ENCODE data around the gene C8A. TPM values are rescaled to one million over a fixed set of nuclear protein-coding genes. Genes with fewer than 3 reads are reported as not detected.

C8A gene
- total RNA-seq, 1 donor, result not detected

DNA sequence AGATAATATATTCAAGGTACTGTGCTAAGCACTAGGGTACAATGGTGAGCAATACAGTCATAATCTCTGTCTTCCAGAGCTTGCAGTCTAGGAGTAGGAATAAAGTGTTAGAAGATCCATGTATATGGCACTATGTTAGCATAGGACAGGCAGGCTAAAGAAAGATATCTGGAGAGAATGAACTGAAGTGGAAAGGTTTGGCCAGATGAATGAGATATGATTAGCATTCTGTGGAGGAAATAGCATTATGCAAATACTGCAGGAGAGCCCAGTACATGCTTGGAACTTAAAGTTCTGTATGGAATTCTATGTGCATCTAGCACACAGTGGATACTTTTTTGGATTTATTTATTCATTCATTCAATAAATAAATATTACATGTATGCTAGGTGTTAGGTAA lies 4.7 kb downstream of the C8A start:
- Histone ChIP-seq H2AFZ (ENCODE audit: low read length) (no peak overlapping the region), H3K27ac (ENCODE audit: low read depth, low read length) (no peak overlapping the region), H3K4me3 (ENCODE audit: insufficient read depth, low read length) (no peak overlapping the region), H3K4me1 (ENCODE audit: insufficient read depth, low read length) (no peaks in the 10 kb centered on the region), H3K4me2 (ENCODE audit: insufficient read depth, low read length) (no peak overlapping the region), H3K79me2 (ENCODE audit: insufficient read depth, low read length) (no peaks in the 10 kb centered on the region), H3K36me3 (ENCODE audit: insufficient read depth, low read length) (no peaks in the 10 kb centered on the region), H3K27me3 (ENCODE audit: insufficient read depth, low read length) (no peaks in the 10 kb centered on the region), H3K9me3 (ENCODE audit: low read depth, low read length) (no peaks in the 10 kb centered on the region), H4K20me1 (ENCODE audit: insufficient read depth, low read length) (no peaks in the 10 kb centered on the region)
- no peak for DNase-seq (ENCODE audit: insufficient read length, low spot score, missing footprints)
- TF ChIP-seq, protein P1, sequence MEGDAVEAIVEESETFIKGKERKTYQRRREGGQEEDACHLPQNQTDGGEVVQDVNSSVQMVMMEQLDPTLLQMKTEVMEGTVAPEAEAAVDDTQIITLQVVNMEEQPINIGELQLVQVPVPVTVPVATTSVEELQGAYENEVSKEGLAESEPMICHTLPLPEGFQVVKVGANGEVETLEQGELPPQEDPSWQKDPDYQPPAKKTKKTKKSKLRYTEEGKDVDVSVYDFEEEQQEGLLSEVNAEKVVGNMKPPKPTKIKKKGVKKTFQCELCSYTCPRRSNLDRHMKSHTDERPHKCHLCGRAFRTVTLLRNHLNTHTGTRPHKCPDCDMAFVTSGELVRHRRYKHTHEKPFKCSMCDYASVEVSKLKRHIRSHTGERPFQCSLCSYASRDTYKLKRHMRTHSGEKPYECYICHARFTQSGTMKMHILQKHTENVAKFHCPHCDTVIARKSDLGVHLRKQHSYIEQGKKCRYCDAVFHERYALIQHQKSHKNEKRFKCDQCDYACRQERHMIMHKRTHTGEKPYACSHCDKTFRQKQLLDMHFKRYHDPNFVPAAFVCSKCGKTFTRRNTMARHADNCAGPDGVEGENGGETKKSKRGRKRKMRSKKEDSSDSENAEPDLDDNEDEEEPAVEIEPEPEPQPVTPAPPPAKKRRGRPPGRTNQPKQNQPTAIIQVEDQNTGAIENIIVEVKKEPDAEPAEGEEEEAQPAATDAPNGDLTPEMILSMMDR (IDR thresholded peaks at IDR 0.05; ENCODE audit: extremely low read depth, low read depth, low read length), result no peak

DNA sequence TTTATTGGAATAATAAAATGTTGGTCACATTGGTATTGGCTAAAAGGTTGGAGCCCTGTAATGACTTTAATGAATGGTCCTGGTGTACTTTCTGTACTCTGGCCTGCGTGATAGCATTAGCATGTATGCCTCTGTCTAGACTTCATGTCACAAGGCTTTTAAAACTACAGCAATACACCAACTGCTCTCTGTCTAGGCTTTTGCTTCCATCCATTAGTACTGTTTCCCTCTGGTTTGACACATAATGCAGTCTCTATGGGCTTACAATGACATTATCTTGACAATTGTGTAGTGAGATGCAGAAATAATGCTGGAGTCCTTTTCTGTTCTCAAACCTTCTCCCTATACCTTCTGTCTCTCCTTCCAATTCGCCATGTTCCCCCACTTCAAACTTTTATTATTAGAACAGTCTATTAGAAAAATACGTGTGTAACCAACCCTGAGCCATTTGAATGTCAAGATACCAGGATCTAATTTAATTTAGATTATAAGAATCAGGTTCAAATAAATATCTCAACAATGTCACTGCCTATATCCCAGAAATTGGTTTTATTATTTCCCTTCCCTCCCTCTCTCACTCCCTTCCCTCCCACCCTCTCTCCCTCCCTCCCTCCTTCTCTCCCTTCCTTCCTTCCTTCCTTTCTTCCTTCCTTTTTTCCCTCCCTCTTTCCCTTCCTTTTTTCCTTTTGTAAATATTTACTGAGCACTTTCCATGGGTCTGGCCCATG lies 8.8 kb downstream of the C8A start:
- no peak for DNase-seq (ENCODE audit: insufficient read length, low spot score, missing footprints)
- no peaks in the 10 kb centered on the region for H3K79me2 ChIP-seq (ENCODE audit: insufficient read depth, low read length)
- no peaks in the 10 kb centered on the region for H3K9me3 ChIP-seq (ENCODE audit: low read depth, low read length)
- H3K36me3 ChIP-seq (ENCODE audit: insufficient read depth, low read length), result no peaks in the 10 kb centered on the region
- no peak overlapping the region for H2AFZ ChIP-seq (ENCODE audit: low read length)
- no peaks in the 10 kb centered on the region for H4K20me1 ChIP-seq (ENCODE audit: insufficient read depth, low read length)
- TF ChIP-seq, protein P1 (IDR thresholded peaks at IDR 0.05; ENCODE audit: extremely low read depth, low read depth, low read length), result no peak
- no peak overlapping the region for H3K27ac ChIP-seq (ENCODE audit: low read depth, low read length)
- peaks cover 15% of the 10 kb centered on the region for H3K4me1 ChIP-seq (ENCODE audit: insufficient read depth, low read length)
- no peak overlapping the region for H3K4me2 ChIP-seq (ENCODE audit: insufficient read depth, low read length)
- no peaks in the 10 kb centered on the region for H3K27me3 ChIP-seq (ENCODE audit: insufficient read depth, low read length)
- no peak overlapping the region for H3K4me3 ChIP-seq (ENCODE audit: insufficient read depth, low read length)

DNA sequence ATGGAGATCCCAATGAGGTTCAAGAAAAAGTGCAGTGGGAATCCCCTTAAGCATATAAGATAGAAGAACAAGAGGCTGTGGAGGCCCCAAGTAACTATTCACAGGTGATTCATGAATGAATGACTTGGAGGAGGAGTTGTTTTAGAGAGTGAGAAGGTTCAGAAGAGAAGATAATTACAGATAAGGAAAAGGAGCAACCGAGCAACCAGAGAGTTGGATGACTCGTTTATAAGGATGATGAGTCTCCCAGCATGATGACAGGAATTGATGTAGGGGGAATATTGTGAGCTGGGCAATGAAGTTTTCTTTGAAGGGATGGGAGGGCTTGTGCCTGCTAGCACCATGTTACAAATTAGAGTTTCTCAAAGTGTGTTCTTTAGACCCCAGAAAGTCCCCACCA lies 9.8 kb downstream of the C8A start:
- Histone ChIP-seq H3K79me2 (ENCODE audit: insufficient read depth, low read length) (no peaks in the 10 kb centered on the region), H3K4me1 (ENCODE audit: insufficient read depth, low read length) (peaks cover 15% of the 10 kb centered on the region), H3K36me3 (ENCODE audit: insufficient read depth, low read length) (no peaks in the 10 kb centered on the region), H3K4me3 (ENCODE audit: insufficient read depth, low read length) (no peak overlapping the region), H3K9me3 (ENCODE audit: low read depth, low read length) (no peaks in the 10 kb centered on the region), H3K27me3 (ENCODE audit: insufficient read depth, low read length) (no peaks in the 10 kb centered on the region), H4K20me1 (ENCODE audit: insufficient read depth, low read length) (no peaks in the 10 kb centered on the region), H2AFZ (ENCODE audit: low read length) (no peak overlapping the region), H3K27ac (ENCODE audit: low read depth, low read length) (no peak overlapping the region), H3K4me2 (ENCODE audit: insufficient read depth, low read length) (no peak overlapping the region)
- TF ChIP-seq, protein P1 (IDR thresholded peaks at IDR 0.05; ENCODE audit: extremely low read depth, low read depth, low read length), result no peak
- no peak for DNase-seq (ENCODE audit: insufficient read length, low spot score, missing footprints)

- no peaks in the 10 kb centered on the region for H3K9me3 ChIP-seq (ENCODE audit: low read depth, low read length)
- peak overlapping the region; percentile 36 for H3K4me3 ChIP-seq (ENCODE audit: insufficient read depth, low read length)
- H3K27me3 ChIP-seq (ENCODE audit: insufficient read depth, low read length), result no peaks in the 10 kb centered on the region
- H3K36me3 ChIP-seq (ENCODE audit: insufficient read depth, low read length), result no peaks in the 10 kb centered on the region
- H3K4me2 ChIP-seq (ENCODE audit: insufficient read depth, low read length), result peak overlapping the region; percentile 63
- peak; percentile 49 for DNase-seq (ENCODE audit: insufficient read length, low spot score, missing footprints)
- peak overlapping the region; percentile 86 for H2AFZ ChIP-seq (ENCODE audit: low read length)
- peaks cover 15% of the 10 kb centered on the region for H3K4me1 ChIP-seq (ENCODE audit: insufficient read depth, low read length)
- TF ChIP-seq, protein P1 (IDR thresholded peaks at IDR 0.05; ENCODE audit: extremely low read depth, low read depth, low read length), result no peak
- H4K20me1 ChIP-seq (ENCODE audit: insufficient read depth, low read length), result no peaks in the 10 kb centered on the region
- H3K27ac ChIP-seq (ENCODE audit: low read depth, low read length), result peak overlapping the region; percentile 67
- H3K79me2 ChIP-seq (ENCODE audit: insufficient read depth, low read length), result no peaks in the 10 kb centered on the region
Observed at GRCh38 chr1:56866656-56867055, 12.1 kb downstream of the C8A start.
